Measurements from ENCODE around the gene FBXO34.

FBXO34 gene

GRCh38 chr14:55366271-55366670 lies 95.0 kb downstream of the FBXO34 start:
- Histone ChIP-seq H3K27me3 (no peaks in the 10 kb centered on the region), H4K20me1 (no peaks in the 10 kb centered on the region; a peak in 1 of 22 replicates), H3K4me2 (no peak overlapping the region), H3K36me3 (peaks cover 38 to 74% (median 61%) of the 10 kb centered on the region in 11 experiments), H3K4me3 (no peak overlapping the region), H3K4me1 (no peaks in the 10 kb centered on the region), H3K27ac (no peak overlapping the region), H3K9me3 (replicated peaks in 1 of 11) (no peaks in the 10 kb centered on the region), H3K9ac (no peak overlapping the region)
- TF ChIP-seq Cebpa-rat (IDR thresholded peaks at IDR 0.05): no peak

GRCh38 chr14:55370883-55371455 lies 99.7 kb downstream of the FBXO34 start:
- Histone ChIP-seq H4K20me1 (no peaks in the 10 kb centered on the region; a peak in 1 of 22 replicates), H3K9me3 (replicated peaks in 1 of 11) (no peaks in the 10 kb centered on the region), H3K9ac (no peak overlapping the region), H3K4me2 (no peak overlapping the region), H3K4me1 (peaks cover 0 to 7% (median 0%) of the 10 kb centered on the region in 10 experiments; a peak in 3 of 20 replicates), H3K4me3 (no peak overlapping the region), H3K27me3 (no peaks in the 10 kb centered on the region), H3K27ac (no peak overlapping the region), H3K36me3 (peaks cover 47 to 97% (median 73%) of the 10 kb centered on the region in 11 experiments)
- no peak for TF ChIP-seq Cebpa-rat (IDR thresholded peaks at IDR 0.05)

GRCh38 chr14:55372423-55372822 lies 101.2 kb downstream of the FBXO34 start:
- no peak for TF ChIP-seq Cebpa-rat (IDR thresholded peaks at IDR 0.05)
- Histone ChIP-seq H3K9ac (no peak overlapping the region), H3K27me3 (no peaks in the 10 kb centered on the region), H4K20me1 (no peaks in the 10 kb centered on the region; a peak in 1 of 22 replicates), H3K4me1 (peaks cover 0 to 7% (median 0%) of the 10 kb centered on the region in 10 experiments; a peak in 3 of 20 replicates), H3K27ac (no peak overlapping the region), H3K36me3 (peaks cover 57 to 97% (median 75%) of the 10 kb centered on the region in 11 experiments), H3K4me2 (no peak overlapping the region; a peak in 1 of 22 replicates), H3K4me3 (no peak overlapping the region), H3K9me3 (replicated peaks in 1 of 11) (no peaks in the 10 kb centered on the region)

DNA sequence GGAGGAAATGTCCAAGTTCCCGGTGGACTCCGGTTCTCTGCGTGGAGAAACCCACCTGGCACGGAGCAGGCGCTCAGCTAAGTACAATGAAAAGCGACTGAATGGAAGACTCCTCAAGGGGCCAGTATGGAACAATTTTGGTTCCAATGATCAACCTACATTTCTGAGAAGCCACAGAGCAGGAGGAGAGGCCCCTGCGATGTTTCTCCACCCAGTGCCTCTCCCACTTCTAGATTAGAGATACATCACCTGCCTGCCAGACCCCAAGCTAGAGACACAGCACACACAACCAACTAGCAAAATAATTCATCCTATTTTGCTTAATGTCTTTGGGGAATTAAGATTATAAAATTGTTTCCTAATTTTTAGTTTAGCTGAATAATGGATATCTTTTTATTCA lies 101.6 kb downstream of the FBXO34 start:
- Histone ChIP-seq H4K20me1 (no peaks in the 10 kb centered on the region; a peak in 1 of 22 replicates), H3K4me2 (no peak overlapping the region; a peak in 1 of 22 replicates), H3K27me3 (no peaks in the 10 kb centered on the region), H3K27ac (no peak overlapping the region), H3K4me1 (peaks cover 0 to 7% (median 0%) of the 10 kb centered on the region in 10 experiments; a peak in 3 of 20 replicates), H3K9ac (no peak overlapping the region), H3K4me3 (no peak overlapping the region), H3K9me3 (replicated peaks in 1 of 11) (no peaks in the 10 kb centered on the region), H3K36me3 (peaks cover 57 to 97% (median 75%) of the 10 kb centered on the region in 11 experiments)
- TF ChIP-seq Cebpa-rat (IDR thresholded peaks at IDR 0.05): no peak

GRCh38 chr14:55373784-55374705 lies 102.8 kb downstream of the FBXO34 start:
- Histone ChIP-seq H3K9me3 (replicated peaks in 1 of 11) (no peaks in the 10 kb centered on the region), H4K20me1 (no peaks in the 10 kb centered on the region; a peak in 1 of 22 replicates), H3K4me1 (peaks cover 0 to 7% (median 0%) of the 10 kb centered on the region in 10 experiments; a peak in 3 of 20 replicates), H3K27ac (no peak overlapping the region), H3K4me2 (no peak overlapping the region), H3K9ac (no peak overlapping the region), H3K4me3 (no peak overlapping the region), H3K27me3 (no peaks in the 10 kb centered on the region), H3K36me3 (peaks cover 57 to 97% (median 75%) of the 10 kb centered on the region in 11 experiments)
- TF ChIP-seq Cebpa-rat (IDR thresholded peaks at IDR 0.05): no peak

- no peaks in the 10 kb centered on the region for H3K27me3 ChIP-seq
Observed at GRCh38 chr14:55374771-55375170, 103.5 kb downstream of the FBXO34 start.

DNA sequence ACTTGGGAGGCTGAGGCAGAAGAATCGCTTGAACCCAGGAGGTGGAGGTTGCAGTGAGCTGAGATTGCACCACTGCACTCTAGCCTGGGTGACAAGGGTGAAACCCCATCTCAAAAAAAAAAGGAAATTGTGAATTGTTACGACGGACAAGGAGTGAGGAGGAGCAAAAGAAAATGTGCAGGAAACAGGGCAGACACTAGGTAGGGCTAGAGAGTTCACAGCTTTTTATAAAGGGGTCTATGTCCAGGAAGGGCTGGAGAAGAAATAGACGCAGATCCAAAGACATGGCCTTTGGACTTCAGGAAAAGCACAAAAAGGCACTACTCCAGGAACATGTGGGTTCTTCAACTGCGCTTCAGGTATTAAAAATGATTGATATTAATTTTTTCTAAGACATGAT lies 106.0 kb downstream of the FBXO34 start:
- Histone ChIP-seq H3K4me3 (no peak overlapping the region), H3K4me2 (no peak overlapping the region), H3K27me3 (no peaks in the 10 kb centered on the region), H3K9ac (no peak overlapping the region), H3K4me1 (peaks cover 0 to 7% (median 0%) of the 10 kb centered on the region in 10 experiments; a peak in 3 of 20 replicates), H3K9me3 (replicated peaks in 1 of 11) (no peaks in the 10 kb centered on the region), H3K36me3 (peaks cover 69 to 97% (median 82%) of the 10 kb centered on the region in 11 experiments), H4K20me1 (no peaks in the 10 kb centered on the region; a peak in 1 of 22 replicates), H3K27ac (no peak overlapping the region)
- TF ChIP-seq Cebpa-rat (IDR thresholded peaks at IDR 0.05): no peak

More at GRCh38 chr14:55374771-55375170, 103.5 kb downstream of the FBXO34 start:
- H3K36me3 ChIP-seq: peaks cover 56 to 97% (median 75%) of the 10 kb centered on the region in 11 experiments
- no peak overlapping the region for H3K4me3 ChIP-seq
- H3K9me3 ChIP-seq (replicated peaks in 1 of 11): no peaks in the 10 kb centered on the region
- TF ChIP-seq Cebpa-rat (IDR thresholded peaks at IDR 0.05): no peak
- no peaks in the 10 kb centered on the region; a peak in 1 of 22 replicates for H4K20me1 ChIP-seq
- H3K27ac ChIP-seq: no peak overlapping the region
- no peak overlapping the region for H3K9ac ChIP-seq
- no peak overlapping the region for H3K4me2 ChIP-seq
- peaks cover 0 to 7% (median 0%) of the 10 kb centered on the region in 10 experiments; a peak in 3 of 20 replicates for H3K4me1 ChIP-seq

DNA sequence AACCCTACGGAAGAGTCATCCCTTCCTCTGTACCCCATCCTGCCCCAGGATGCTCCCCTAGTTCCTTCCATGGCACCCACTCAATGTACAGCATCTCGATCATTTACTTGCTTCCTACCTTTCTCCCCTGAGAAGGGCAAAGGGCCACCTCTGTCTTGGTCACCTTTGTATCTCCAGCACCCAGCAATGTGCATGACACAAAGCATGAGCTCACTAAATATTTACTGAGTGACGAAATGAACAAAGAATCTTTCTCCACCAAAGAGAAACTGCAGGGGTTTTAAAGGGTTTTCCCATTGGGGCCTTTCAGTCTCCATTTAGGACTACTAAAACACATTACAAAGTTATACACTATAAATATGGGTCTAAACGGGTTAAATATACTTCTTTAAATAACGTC lies 109.8 kb downstream of the FBXO34 start:
- Histone ChIP-seq H3K27me3 (no peaks in the 10 kb centered on the region), H3K36me3 (peaks cover 81 to 100% (median 95%) of the 10 kb centered on the region in 11 experiments), H4K20me1 (no peaks in the 10 kb centered on the region; a peak in 2 of 22 replicates), H3K9ac (no peak overlapping the region), H3K4me2 (no peak overlapping the region), H3K4me1 (no peaks in the 10 kb centered on the region), H3K9me3 (replicated peaks in 1 of 11) (no peaks in the 10 kb centered on the region), H3K4me3 (no peak overlapping the region), H3K27ac (no peak overlapping the region)
- no peak for TF ChIP-seq Cebpa-rat (IDR thresholded peaks at IDR 0.05)

- no peaks in the 10 kb centered on the region for H3K27me3 ChIP-seq
- H3K4me2 ChIP-seq: no peak overlapping the region
Observed at GRCh38 chr14:55381561-55381960, 110.3 kb downstream of the FBXO34 start.

More at GRCh38 chr14:55381561-55381960, 110.3 kb downstream of the FBXO34 start:
- no peaks in the 10 kb centered on the region for H3K4me1 ChIP-seq
- TF ChIP-seq Cebpa-rat (IDR thresholded peaks at IDR 0.05): no peak
- H4K20me1 ChIP-seq: no peaks in the 10 kb centered on the region; a peak in 2 of 22 replicates
- H3K9me3 ChIP-seq (replicated peaks in 1 of 11): no peaks in the 10 kb centered on the region
- H3K27ac ChIP-seq: no peak overlapping the region
- H3K36me3 ChIP-seq: peaks cover 81 to 100% (median 95%) of the 10 kb centered on the region in 11 experiments
- H3K4me3 ChIP-seq: no peak overlapping the region
- H3K9ac ChIP-seq: no peak overlapping the region
